HepG2 (cell line): ENCODE measurements around the gene COMMD3. TPM values are rescaled to one million over a fixed set of nuclear protein-coding genes. Genes with fewer than 3 reads are reported as not detected.

Experiments used
- ATAC-seq: fragments of 200-7000 bp; cut with Tn5 transposase; 3 replicates; pipeline ENCODE4 v1.9.1; 2020; ENCODE audit warnings: mild to moderate bottlenecking, moderate library complexity
- BruUV-seq: library from RNA; stranded (reverse); fragments of 400-500 nt; replicated peaks from 2 replicates; lab custom pipeline; 2021; lab: Mats Ljungman, UMichigan
- CTCF ChIA-PET: fragments of 300-600 bp; formaldehyde crosslinking; extraction: SDS; loops from one replicate; lab custom pipeline; 2021; ENCODE audit warnings: low total read pairs, inconsistent platforms, low intra/inter-chr PET ratio; lab: Yijun Ruan, JAX
- POLR2A ChIA-PET: fragments of 350-600 bp; sonication (Branson Sonifier 250); formaldehyde crosslinking; loops from one replicate; lab custom pipeline; 2020; ENCODE audit warnings: antibody characterized with exemption, inconsistent platforms; lab: Yijun Ruan, JAX
- DNase-seq: peaks from one replicate; pipeline ENCODE4 v3.0.0-alpha.2; 2015; ENCODE audit warnings: low spot score
- FAIRE-seq: peaks from 3 replicates; lab custom pipeline; 2011; peaks lifted over from hg19 to GRCh38; lab: Jason Lieb, UNC
- H2AFZ ChIP-seq: one replicate; pipeline ENCODE4 v1.6.1; 2011; ENCODE audit warnings: low read length, inconsistent platforms
- H3K27ac ChIP-seq: fragments of 300-600 bp; 3 replicates; pipeline ENCODE4 v1.8.0; 2011; ENCODE audit warnings: mixed run types, mild to moderate bottlenecking, mixed read lengths, low read length, inconsistent platforms; ENCODE audit not compliant: insufficient read depth; ENCODE audit errors: extremely low read length
- H3K27me3 ChIP-seq, 2 experiments: fragments of 200-600 bp in 1 of 2; 2 replicates in 1 of 2; 3 replicates in 1 of 2; pipeline versions ENCODE4 v1.6.0 to v1.8.0; 2011; ENCODE audit warnings: low read length in 2 of 2, mild to moderate bottlenecking in 2 of 2, moderate library complexity in 2 of 2, inconsistent platforms in 1 of 2; ENCODE audit not compliant: insufficient read depth in 2 of 2, control insufficient read depth in 1 of 2
- H3K36me3 ChIP-seq, 2 experiments: fragments of 200-600 bp in 1 of 2; replicated peaks in 1 of 2; 2 replicates in 1 of 2; 3 replicates in 1 of 2; pipeline versions ENCODE4 v1.5.1 to v1.8.0; 2011; ENCODE audit warnings: low read length in 2 of 2, inconsistent platforms in 1 of 2; ENCODE audit not compliant: insufficient read depth in 2 of 2, control insufficient read depth in 1 of 2
- H3K4me1 ChIP-seq: 2 replicates; pipeline ENCODE4 v1.5.1; 2012; ENCODE audit warnings: low read length, inconsistent platforms; ENCODE audit not compliant: insufficient read depth
- H3K4me2 ChIP-seq: 2 replicates; pipeline ENCODE4 v1.6.0; 2011; ENCODE audit warnings: low read depth, low read length, inconsistent platforms
- H3K4me3 ChIP-seq, 3 experiments: fragments of 200-600 bp in 1 of 3; sonication (generic), shearing (Covaris generic) in 1 of 3; replicated peaks in 1 of 3; 2 replicates each; pipeline ENCODE4 v1.5.1; 2011 to 2016; ENCODE audit warnings: low read length in 3 of 3, inconsistent platforms in 2 of 3, low read depth in 2 of 3, mild to moderate bottlenecking in 2 of 3, control low read depth in 1 of 3, mixed read lengths in 1 of 3; ENCODE audit not compliant: insufficient read depth in 1 of 3
- H3K79me2 ChIP-seq: one replicate; pipeline ENCODE4 v1.6.1; 2011; ENCODE audit warnings: low read length, inconsistent platforms; ENCODE audit not compliant: insufficient read depth
- H3K9ac ChIP-seq: 2 replicates; pipeline ENCODE4 v1.6.0; 2011; ENCODE audit warnings: mild to moderate bottlenecking, low read depth, low read length, inconsistent platforms; ENCODE audit not compliant: insufficient read depth
- H3K9me3 ChIP-seq: 2 replicates; pipeline ENCODE4 v1.5.1; 2012; ENCODE audit warnings: mild to moderate bottlenecking, low read length
- H4K20me1 ChIP-seq: 2 replicates; pipeline ENCODE4 v1.6.0; 2011; ENCODE audit warnings: inconsistent platforms, mild to moderate bottlenecking, low read length, moderate library complexity; ENCODE audit not compliant: insufficient read depth
- BCL3 ChIP-seq: sonication (generic); formaldehyde crosslinking; IDR thresholded peaks from 2 replicates; pipeline ENCODE4 v1.5.1; 2020; ENCODE audit warnings: mild to moderate bottlenecking, missing genetic modification reagents, moderate library complexity
- CEBPZ ChIP-seq: IDR thresholded peaks from 2 replicates; pipeline ENCODE4 v1.6.1; 2012; ENCODE audit warnings: low read length, improper control_type of control experiment
- CREM ChIP-seq, 2 experiments: sonication (generic) in 1 of 2; formaldehyde crosslinking in 1 of 2; IDR thresholded peaks; 2 replicates each; pipeline versions ENCODE4 v1.4.0 to v1.6.1; 2016 to 2020; ENCODE audit warnings: antibody characterized with exemption in 1 of 2, mild to moderate bottlenecking in 1 of 2, missing genetic modification reagents in 1 of 2
- PTBP1 ChIP-seq: fragments of 200-400 bp; formaldehyde crosslinking; IDR thresholded peaks from 2 replicates; pipeline ENCODE4 v1.6.1; 2018; ENCODE audit warnings: low read length, low read depth; ENCODE audit not compliant: poor library complexity, severe bottlenecking
- SALL2 ChIP-seq: sonication (generic); formaldehyde crosslinking; IDR thresholded peaks from 2 replicates; pipeline ENCODE4 v1.8.1; 2023; ENCODE audit warnings: mild to moderate bottlenecking, missing genetic modification reagents, inconsistent platforms
- TCF7L2 ChIP-seq: IDR thresholded peaks from 2 replicates; pipeline ENCODE4 v1.6.1; 2011; ENCODE audit warnings: mild to moderate bottlenecking, low read depth, low read length, moderate library complexity
- TRIM24 ChIP-seq: sonication (generic); formaldehyde crosslinking; IDR thresholded peaks from 2 replicates; pipeline ENCODE4 v1.8.0; 2022; ENCODE audit warnings: mild to moderate bottlenecking, missing genetic modification reagents
- ZBTB10 ChIP-seq: sonication (generic); formaldehyde crosslinking; IDR thresholded peaks from 2 replicates; pipeline ENCODE4 v1.4.0; 2020; ENCODE audit warnings: missing genetic modification reagents, borderline replicate concordance
- ZBTB2 ChIP-seq: sonication (generic); formaldehyde crosslinking; IDR thresholded peaks from 2 replicates; pipeline ENCODE4 v1.8.0; 2022; ENCODE audit warnings: low read depth, missing genetic modification reagents
- ZBTB34 ChIP-seq: sonication (generic); formaldehyde crosslinking; IDR thresholded peaks from 2 replicates; pipeline ENCODE4 v1.8.0; 2022; ENCODE audit warnings: mild to moderate bottlenecking, missing genetic modification reagents
- ZNF224 ChIP-seq: sonication (generic); formaldehyde crosslinking; IDR thresholded peaks from 2 replicates; pipeline ENCODE4 v1.5.0; 2020; ENCODE audit warnings: mild to moderate bottlenecking, missing genetic modification reagents
- ZSCAN25 ChIP-seq: sonication (generic); formaldehyde crosslinking; IDR thresholded peaks from 2 replicates; pipeline ENCODE4 v1.8.0; 2022; ENCODE audit warnings: mild to moderate bottlenecking, missing genetic modification reagents
- whole genome bisulfite sequencing: methylation state at CpG from one replicate; pipeline ENCODE4 v1.1.6; 2017; ENCODE audit warnings: low lambda C conversion rate; 5-methylcytosine and 5-hydroxymethylcytosine counted together
- in situ Hi-C: cut with HindIII; loops from 2 replicates; pipeline ENCODE4 v1.10.0; 2017; ENCODE audit warnings: low pct_unique_long_range_greater_than_20kb; ENCODE audit not compliant: extremely low pct_ligation_motif_present
- intact Hi-C: fragments of 100-400 bp; cut with micrococcal nuclease; formaldehyde crosslinking; loops from one replicate; pipeline ENCODE4 v1.10.0; 2022; ENCODE audit not compliant: unreplicated experiment
- polyA plus RNA-seq, 8 experiments: library from polyadenylated mRNA; depleted of rRNA in 3 of 8; stranded (reverse) in 7 of 8; unstranded in 1 of 8; fragments of >200 nt; fragmentation: Illumina TruSeq in 4 of 8; extraction: Trizol in 4 of 8; gene quantifications; 2 replicates each; pipeline versions ENCODE4 v1.2.1 to v1.2.3, GENCODE V29; 2011 to 2016; ENCODE audit warnings: low read depth in 4 of 8, missing spikeins in 1 of 8, mixed read lengths in 1 of 8; ENCODE audit not compliant: insufficient read depth in 1 of 8
- total RNA-seq, 5 experiments: library from RNA; depleted of rRNA; stranded (reverse); fragments of >200 nt; fragmentation: Illumina TruSeq; extraction: Trizol; gene quantifications; 2 replicates each; pipeline ENCODE4 v1.2.3, GENCODE V29; 2016; ENCODE audit warnings: low read depth in 1 of 5

The COMMD3 gene
- total and polyA plus RNA-seq, 2 of the 13 experiments (the other 11 are each of a cell fraction or from before 2014, with no cell fraction given): 38.7 to 54.4 TPM

- H3K9ac ChIP-seq: peak overlapping the region; percentile 85
- in situ Hi-C loops: no loop called here
- FAIRE-seq: no peak
- TSS peak; percentile 82 for BruUV-seq
- H3K27ac ChIP-seq: no peak overlapping the region
- H3K36me3 ChIP-seq: no peaks in the 10 kb centered on the region
- CTCF ChIA-PET: no interaction called here
- peaks cover 0 to 46% of the 10 kb centered on the region in 2 experiments; a peak in 3 of 5 replicates for H3K27me3 ChIP-seq
- H2AFZ ChIP-seq: peak overlapping the region; percentile 33
- POLR2A ChIA-PET: interaction anchor here (0.8 to 1.7 kb wide), 9 partner anchors 14 to 343 kb away, joined by 3 to 23 read pairs (median 5); partner anchors contain the start of genes BMI1 and COMMD3
- H3K9me3 ChIP-seq: no peaks in the 10 kb centered on the region
- H3K79me2 ChIP-seq: no peaks in the 10 kb centered on the region
- ATAC-seq: no peak
- H3K4me1 ChIP-seq: peaks cover 12% of the 10 kb centered on the region
- no peaks in the 10 kb centered on the region for H4K20me1 ChIP-seq
- H3K4me3 ChIP-seq: peak overlapping the region; percentile 69 to 83 (median 71)
- under 1% methylated on average over 13 of the region's 13 CpGs for WGBS
- peak overlapping the region; percentile 90 for H3K4me2 ChIP-seq
- intact Hi-C loops: loop anchor here (2.0 to 5.0 kb wide), 2 partner anchors 15 to 97 kb away; no protein-coding TSS in a partner anchor
- no peak for DNase-seq
- no peak for TF ChIP-seq ZBTB10 (CRISPR knock-in tag)
- TF ChIP-seq ZBTB34: no peak
- TF ChIP-seq ZSCAN25 (CRISPR knock-in tag): no peak
- no peak for TF ChIP-seq BCL3 (CRISPR knock-in tag)
- TF ChIP-seq PTBP1: no peak
- peak; percentile 84; the same call in 1 of the 2 replicates for TF ChIP-seq CREM (IDR thresholded peaks at IDR 0.05)
- TF ChIP-seq CREM (CRISPR knock-in tag; IDR thresholded peaks at IDR 0.05): no peak
- no peak for TF ChIP-seq ZBTB2 (CRISPR knock-in tag)
- TF ChIP-seq TRIM24: no peak
- TF ChIP-seq TCF7L2: no peak
- no peak for TF ChIP-seq CEBPZ
- no peak for TF ChIP-seq ZNF224 (CRISPR knock-in tag)
- no peak for TF ChIP-seq SALL2 (CRISPR knock-in tag)
Observed at GRCh38 chr10:22339761-22340328, 23.7 kb downstream of the COMMD3 start.
